Measurements from ENCODE around the gene OSBPL3.

DNA sequence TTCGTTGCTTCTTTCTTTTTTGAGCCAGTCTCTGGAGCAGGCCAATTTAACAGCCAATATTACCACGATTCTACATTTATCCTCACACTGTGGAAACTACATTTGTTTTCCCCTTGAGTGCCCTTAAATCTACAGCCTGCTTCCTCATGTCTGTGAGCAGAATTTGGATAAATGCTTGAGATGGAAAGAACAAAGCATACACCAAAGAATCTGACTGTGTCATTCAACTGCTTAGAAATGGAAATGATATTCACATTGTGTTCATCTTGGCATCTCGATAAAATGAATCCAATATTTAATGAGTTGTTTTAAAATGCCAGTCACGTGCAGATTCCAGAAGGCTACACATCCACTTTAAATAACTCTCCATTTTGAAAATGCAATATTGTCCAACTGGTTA lies 181.7 kb downstream of the OSBPL3 start:
- TF ChIP-seq CTCF (IDR thresholded peaks at IDR 0.05 in 2 of 3, conservative IDR thresholded peaks at IDR 0.05 in 1 of 3; ENCODE audit: borderline replicate concordance in 1 of 3, insufficient read depth in 1 of 3, low read depth in 2 of 3, low read length in 2 of 3) (no peak), JUND (IDR thresholded peaks at IDR 0.05) (no peak), ZNF274 (IDR thresholded peaks at IDR 0.05; ENCODE audit: low read depth, low read length) (no peak)

All from HCT116 (cell line).